A673 (cell line): ENCODE measurements around the gene RAB36. TPM values are rescaled to one million over a fixed set of nuclear protein-coding genes. Genes with fewer than 3 reads are reported as not detected.
"Not testable (repeated sequence)": the region's sequence is repeated elsewhere in the genome, so short reads cannot be mapped to it uniquely, and the experiment has no call there.

Experiments
- BruUV-seq: library from RNA; stranded (reverse); fragments of 400-500 nt; replicated peaks from 2 replicates; lab custom pipeline; 2021; lab: Mats Ljungman, UMichigan
- CTCF ChIA-PET: fragments of 300-600 bp; sonication (Branson Sonifier 250); formaldehyde crosslinking; loops from one replicate; lab custom pipeline; 2022; ENCODE audit warnings: antibody characterized with exemption; lab: Charles Lee
- POLR2A ChIA-PET: fragments of 300-600 bp; sonication (Branson Sonifier 250); formaldehyde crosslinking; loops from one replicate; lab custom pipeline; 2022; ENCODE audit warnings: antibody characterized with exemption; ENCODE audit not compliant: low non-redundant PET; lab: Charles Lee
- DNase-seq: peaks from one replicate; pipeline ENCODE4 v3.0.0-alpha.2; 2015; ENCODE audit warnings: low spot score
- H3K27ac ChIP-seq: fragments of 200-600 bp; sonication (generic); 2 replicates; pipeline ENCODE4 v1.5.1; 2016; ENCODE audit warnings: mixed run types, low read depth, mild to moderate bottlenecking, mixed read lengths, antibody characterized with exemption, low read length; ENCODE audit not compliant: poor library complexity, severe bottlenecking
- H3K27me3 ChIP-seq: fragments of 200-600 bp; sonication (generic); replicated peaks from 2 replicates; pipeline ENCODE4 v1.6.1; 2017; ENCODE audit warnings: mixed run types, low read depth, mild to moderate bottlenecking, mixed read lengths, antibody characterized with exemption, low read length; ENCODE audit not compliant: insufficient read depth, poor library complexity
- H3K36me3 ChIP-seq: fragments of 200-600 bp; sonication (generic); 2 replicates; pipeline ENCODE4 v1.6.1; 2016; ENCODE audit warnings: mixed run types, mild to moderate bottlenecking, mixed read lengths, antibody characterized with exemption, low read length; ENCODE audit not compliant: insufficient read depth, poor library complexity, severe bottlenecking
- H3K4me1 ChIP-seq: fragments of 200-600 bp; sonication (generic); 2 replicates; pipeline ENCODE4 v1.6.1; 2017; ENCODE audit warnings: mixed run types, mild to moderate bottlenecking, mixed read lengths, antibody characterized with exemption, low read length; ENCODE audit not compliant: insufficient read depth, poor library complexity, severe bottlenecking
- H3K4me3 ChIP-seq: fragments of 200-600 bp; sonication (generic); 2 replicates; pipeline ENCODE4 v1.5.1; 2016; ENCODE audit warnings: low read depth, mixed run types, mild to moderate bottlenecking, mixed read lengths, low read length; ENCODE audit not compliant: poor library complexity, severe bottlenecking
- H3K9me3 ChIP-seq: fragments of 200-600 bp; sonication (generic); 2 replicates; pipeline ENCODE4 v1.6.1; 2016; ENCODE audit warnings: mixed run types, low read depth, mild to moderate bottlenecking, mixed read lengths, antibody characterized with exemption, low read length; ENCODE audit not compliant: poor library complexity, severe bottlenecking
- CTCF ChIP-seq: fragments of 300-800, 200-600 bp; sonication (generic); conservative IDR thresholded peaks from 2 replicates; pipeline ENCODE4 v1.5.1; 2017; ENCODE audit warnings: low read depth, mild to moderate bottlenecking, antibody characterized with exemption, low read length, moderate library complexity, mixed read lengths
- EZH2 ChIP-seq: fragments of 200-600 bp; sonication (generic); IDR thresholded peaks from 2 replicates; pipeline ENCODE4 v1.6.1; 2017; ENCODE audit warnings: borderline replicate concordance, low read depth, mild to moderate bottlenecking, mixed read lengths, antibody characterized with exemption, low read length; ENCODE audit not compliant: poor library complexity, severe bottlenecking
- intact Hi-C: fragments of 100-400 bp; cut with micrococcal nuclease; formaldehyde crosslinking; loops from one replicate; pipeline ENCODE4 v1.10.0; 2022; ENCODE audit not compliant: unreplicated experiment
- total RNA-seq: library from RNA; stranded (reverse); gene quantifications from 2 replicates; pipeline ENCODE4 v1.2.3, GENCODE V29; 2021

Gene RAB36
- total RNA-seq, 1 experiment from 2014 or later, result 4.1 TPM

DNA sequence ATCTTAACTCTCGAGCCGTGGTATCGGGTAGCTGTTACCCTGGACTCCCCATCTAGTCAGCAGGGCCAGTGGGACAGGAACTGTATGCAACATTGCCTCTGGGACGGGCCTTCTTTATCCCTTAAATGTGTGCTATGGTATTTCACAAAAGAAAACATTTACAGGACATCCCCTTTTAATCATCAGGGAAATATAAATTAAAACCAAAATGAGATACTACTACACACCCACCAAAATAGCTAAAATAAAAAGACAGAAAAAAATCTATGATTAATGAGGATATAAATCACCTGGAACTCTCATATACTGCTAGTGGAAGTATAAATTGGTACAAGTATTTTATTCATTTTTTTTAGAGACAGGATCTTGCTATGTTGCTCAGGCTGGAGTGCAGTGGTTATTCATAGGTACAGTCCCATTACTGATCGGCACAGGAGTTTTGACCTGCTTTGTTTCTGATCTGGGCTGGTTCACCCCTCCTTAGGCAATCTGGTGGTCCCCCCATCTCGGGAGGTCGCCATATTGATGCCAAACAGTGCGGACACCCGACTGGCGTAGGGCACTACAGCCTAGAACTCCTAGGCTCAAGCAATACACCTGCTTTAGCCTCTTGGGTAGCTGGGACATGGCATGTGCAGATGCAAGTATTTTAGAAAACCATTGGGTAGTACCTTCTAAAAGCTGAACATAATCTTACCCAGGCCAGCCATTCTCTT lies 12.7 kb upstream of the RAB36 start:
- H3K4me3 ChIP-seq, result no peak overlapping the region
- no peak for DNase-seq
- H3K27ac ChIP-seq, result no peak overlapping the region
- no peaks in the 10 kb centered on the region for H3K9me3 ChIP-seq
- TF ChIP-seq EZH2 (no peak), CTCF (no peak)
- H3K36me3 ChIP-seq, result no peaks in the 10 kb centered on the region
- no peaks in the 10 kb centered on the region for H3K4me1 ChIP-seq
- H3K27me3 ChIP-seq, result no peaks in the 10 kb centered on the region
- no TSS peak for BruUV-seq
- POLR2A ChIA-PET, result no interaction called here
- CTCF ChIA-PET, result interaction anchor here (1.8 kb wide), 1 partner anchor 172 kb away, joined by 9 read pairs; no protein-coding TSS in a partner anchor
- intact Hi-C loops, result no loop called here

DNA sequence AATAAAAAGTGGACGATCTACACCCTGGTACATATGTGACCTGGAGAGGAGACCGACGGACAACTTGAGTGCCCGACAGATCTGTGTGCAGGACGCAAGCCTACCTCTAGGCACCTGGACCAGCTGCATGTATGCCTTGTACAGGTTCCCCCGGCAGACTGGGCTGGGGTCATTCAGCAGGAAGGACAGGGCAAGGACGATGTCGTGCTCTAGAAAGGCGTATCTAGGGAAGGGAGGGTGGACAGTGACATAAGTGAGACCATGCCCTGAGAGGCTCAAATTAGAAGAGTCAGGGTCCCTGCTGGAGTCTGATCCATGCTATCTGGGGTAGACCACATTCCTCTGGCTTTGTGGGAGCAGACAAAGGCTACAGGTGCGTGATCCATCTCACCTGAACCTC lies 11.4 kb upstream of the RAB36 start:
- POLR2A ChIA-PET, result no interaction called here
- intact Hi-C loops, result no loop called here
- Histone ChIP-seq H3K9me3 (no peaks in the 10 kb centered on the region), H3K4me1 (no peaks in the 10 kb centered on the region), H3K27me3 (no peaks in the 10 kb centered on the region), H3K27ac (no peak overlapping the region), H3K4me3 (no peak overlapping the region), H3K36me3 (no peaks in the 10 kb centered on the region)
- CTCF ChIA-PET, result interaction anchor here (0.6 kb wide), 1 partner anchor 41 kb away, joined by 3 read pairs; no protein-coding TSS in a partner anchor
- DNase-seq, result no peak
- TF ChIP-seq EZH2 (no peak), CTCF (no peak)
- BruUV-seq, result no TSS peak

- CTCF ChIA-PET, H3K9me3 ChIP-seq, POLR2A ChIA-PET, H3K4me3 ChIP-seq, H3K4me1 ChIP-seq, H3K27me3 ChIP-seq, BruUV-seq, intact Hi-C loops, H3K27ac ChIP-seq, DNase-seq, H3K36me3 ChIP-seq: not testable (repeated sequence)
Measured at GRCh38 chr22:23136991-23137390, 8.3 kb upstream of the RAB36 start.

DNA sequence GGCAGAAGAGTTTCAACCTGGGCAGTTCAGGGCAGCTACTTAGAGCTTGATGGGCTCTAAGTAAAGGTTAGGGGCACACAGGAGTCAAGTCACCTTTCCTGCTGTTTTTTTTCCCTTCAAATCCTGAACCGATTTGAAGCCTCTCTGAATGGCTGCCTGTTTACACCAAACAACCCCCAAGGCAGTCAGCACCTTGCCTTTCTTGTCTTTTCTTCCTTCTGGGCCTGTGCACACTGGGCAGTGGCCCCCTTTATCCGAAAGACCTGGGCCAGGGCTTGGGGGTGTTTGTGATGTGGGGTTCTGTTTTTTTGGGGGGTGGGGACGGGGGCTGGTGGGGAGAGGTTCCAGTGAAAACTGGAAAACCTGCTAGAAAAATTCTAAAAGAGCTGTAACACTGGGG lies 7.8 kb upstream of the RAB36 start:
- BruUV-seq, result no TSS peak
- TF ChIP-seq EZH2, result no peak
- Histone ChIP-seq H3K27ac (no peak overlapping the region), H3K9me3 (no peaks in the 10 kb centered on the region), H3K4me1 (no peaks in the 10 kb centered on the region), H3K27me3 (no peaks in the 10 kb centered on the region), H3K36me3 (no peaks in the 10 kb centered on the region), H3K4me3 (no peak overlapping the region)
- ChIA-PET POLR2A (no interaction called here), CTCF (no interaction called here)
- no peak for DNase-seq
- intact Hi-C loops, result no loop called here
